GM19099 (cell line): ENCODE measurements around the gene CRYL1.

Source experiments
- POLR2A ChIP-seq: IDR thresholded peaks from 3 replicates; pipeline ENCODE4 v1.6.1; 2011; ENCODE audit warnings: low read depth; ENCODE audit not compliant: insufficient read length; ENCODE audit errors: extremely low read depth

Gene CRYL1

DNA sequence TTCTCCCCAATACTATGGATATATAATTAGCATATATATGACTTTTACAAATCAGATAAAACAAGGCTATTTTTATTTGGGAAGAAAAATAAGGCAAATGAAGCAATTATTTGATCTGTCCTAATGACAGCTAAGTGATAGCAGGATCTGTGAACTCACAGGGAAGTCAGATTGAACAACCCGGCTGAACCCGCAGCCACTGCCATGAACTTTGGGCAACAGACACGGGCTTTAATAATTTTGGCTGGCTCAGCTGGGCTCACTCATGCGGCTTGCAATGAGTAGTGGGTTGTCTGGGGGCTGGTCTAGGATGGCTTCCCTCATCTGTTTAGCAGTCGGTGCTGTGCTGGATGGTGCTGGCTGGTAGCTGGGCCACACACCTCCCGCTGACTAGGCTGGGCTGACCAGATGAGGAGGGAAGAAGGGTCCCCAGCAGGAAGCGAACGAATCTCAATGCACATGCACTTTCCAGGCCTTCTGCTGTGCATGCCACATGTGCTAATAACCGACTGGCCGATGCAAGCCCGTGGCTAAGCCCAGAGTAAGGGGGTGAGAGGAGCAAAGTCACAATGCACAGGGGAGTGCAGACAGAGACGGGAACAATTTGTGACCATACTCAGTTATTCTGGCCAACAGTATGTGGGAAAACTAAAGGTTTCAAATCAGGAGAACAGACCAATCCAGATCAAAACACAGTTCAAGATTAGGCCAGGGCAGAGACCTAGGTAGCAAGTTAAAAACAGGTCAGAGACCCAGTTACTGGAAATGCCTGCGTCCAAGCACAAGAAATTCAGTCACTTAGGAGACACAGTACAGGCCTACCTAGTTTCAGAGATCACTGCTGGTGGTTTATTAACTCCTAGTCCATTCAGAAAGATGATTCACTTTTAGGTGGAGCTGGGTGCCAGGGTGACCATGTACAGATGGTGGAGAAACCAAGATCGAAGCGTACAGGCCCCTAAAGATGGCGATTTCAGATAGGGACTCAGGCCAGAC lies 22.3 kb downstream of the CRYL1 start:
- TF ChIP-seq POLR2A, result no peak

DNA sequence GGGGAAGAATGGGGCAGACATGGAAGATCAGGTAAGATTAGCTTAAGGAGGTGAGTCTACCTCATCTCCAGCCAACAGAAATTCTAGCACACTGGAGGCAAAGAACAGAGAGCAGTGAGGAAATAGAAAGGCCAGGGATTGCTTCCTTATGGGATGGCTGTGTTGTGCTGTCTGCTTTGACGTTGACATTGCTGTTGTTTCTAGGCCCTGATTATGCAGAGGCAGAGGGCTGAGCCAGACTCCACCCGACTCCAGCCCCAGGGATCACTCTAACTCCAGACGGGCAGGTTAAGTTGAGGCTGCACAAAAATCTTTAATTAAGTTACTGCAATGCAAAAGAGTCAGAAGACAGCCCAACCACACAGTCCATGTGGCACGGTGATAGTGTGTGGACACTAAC lies 24.1 kb downstream of the CRYL1 start:
- TF ChIP-seq POLR2A, result no peak

DNA sequence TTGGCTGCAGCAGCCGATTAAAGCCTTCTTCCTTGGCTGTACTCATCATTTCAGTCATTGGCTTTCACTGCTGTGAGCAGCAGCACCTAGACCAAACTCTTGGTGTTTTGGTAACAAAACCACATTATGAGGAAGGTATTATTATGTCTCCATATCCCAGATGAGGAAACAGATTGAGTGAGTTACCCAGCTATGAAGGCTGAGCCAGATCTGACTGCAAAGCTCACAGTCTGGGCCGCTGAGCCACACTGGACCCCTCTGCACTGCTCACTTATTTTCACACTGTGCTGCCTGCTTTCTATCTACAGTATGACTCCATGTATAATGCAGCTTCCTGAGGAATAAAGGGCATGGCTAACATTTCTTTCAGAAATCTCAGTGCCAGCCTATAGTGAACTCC lies 24.5 kb downstream of the CRYL1 start:
- TF ChIP-seq POLR2A, result no peak

DNA sequence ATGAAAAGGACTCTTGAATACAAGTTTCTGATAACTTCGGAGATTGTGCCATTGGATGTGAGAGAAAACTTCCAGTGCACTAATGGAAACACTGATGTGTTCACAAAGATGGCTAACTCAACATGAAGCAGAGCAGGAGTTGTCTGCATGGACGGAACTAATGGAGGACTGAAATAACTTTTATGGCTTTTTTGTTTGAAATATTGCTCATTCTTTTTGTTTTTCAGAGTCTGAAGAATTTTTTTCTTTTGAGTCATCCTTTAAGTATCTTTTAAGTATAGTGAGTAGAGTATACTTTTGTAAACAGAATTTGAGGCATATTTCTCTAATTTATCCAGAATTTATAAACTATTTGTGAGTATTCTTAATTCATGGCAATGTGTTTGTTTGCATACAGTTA lies 25.7 kb downstream of the CRYL1 start:
- no peak for TF ChIP-seq POLR2A

DNA sequence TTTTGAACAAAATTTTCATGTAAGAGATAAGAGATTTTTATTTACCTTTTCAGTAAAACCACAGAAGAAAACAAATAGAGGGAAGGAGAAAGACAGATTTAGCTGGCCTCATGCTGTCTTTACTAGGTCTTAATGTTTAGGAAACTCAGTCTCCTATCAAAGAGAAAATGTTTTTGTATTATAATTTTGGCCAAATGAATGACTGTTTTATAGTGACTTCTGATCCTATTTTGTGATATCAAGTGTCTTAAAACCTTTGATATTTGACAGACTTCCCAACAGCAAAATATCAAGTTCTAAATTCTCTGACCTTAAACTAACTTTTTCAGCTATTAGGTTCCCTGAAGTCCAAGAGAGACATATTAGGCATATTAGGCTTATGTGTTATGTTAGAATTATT lies 27.0 kb downstream of the CRYL1 start:
- TF ChIP-seq POLR2A, result no peak

DNA sequence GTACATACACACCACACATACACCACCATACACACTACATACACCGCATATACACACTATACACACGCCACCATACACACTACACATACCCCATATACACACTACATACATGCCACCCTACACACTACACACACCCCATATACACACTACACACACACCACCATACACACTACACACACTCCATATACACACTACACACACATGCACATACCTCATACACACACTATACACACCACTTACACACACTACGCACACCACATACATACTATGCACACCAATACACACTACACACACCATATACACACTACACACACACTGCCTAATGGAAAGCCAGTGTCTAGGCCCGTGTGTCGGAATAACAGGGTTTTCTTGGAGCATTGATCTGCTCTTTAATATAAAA lies 27.5 kb downstream of the CRYL1 start:
- no peak for TF ChIP-seq POLR2A

DNA sequence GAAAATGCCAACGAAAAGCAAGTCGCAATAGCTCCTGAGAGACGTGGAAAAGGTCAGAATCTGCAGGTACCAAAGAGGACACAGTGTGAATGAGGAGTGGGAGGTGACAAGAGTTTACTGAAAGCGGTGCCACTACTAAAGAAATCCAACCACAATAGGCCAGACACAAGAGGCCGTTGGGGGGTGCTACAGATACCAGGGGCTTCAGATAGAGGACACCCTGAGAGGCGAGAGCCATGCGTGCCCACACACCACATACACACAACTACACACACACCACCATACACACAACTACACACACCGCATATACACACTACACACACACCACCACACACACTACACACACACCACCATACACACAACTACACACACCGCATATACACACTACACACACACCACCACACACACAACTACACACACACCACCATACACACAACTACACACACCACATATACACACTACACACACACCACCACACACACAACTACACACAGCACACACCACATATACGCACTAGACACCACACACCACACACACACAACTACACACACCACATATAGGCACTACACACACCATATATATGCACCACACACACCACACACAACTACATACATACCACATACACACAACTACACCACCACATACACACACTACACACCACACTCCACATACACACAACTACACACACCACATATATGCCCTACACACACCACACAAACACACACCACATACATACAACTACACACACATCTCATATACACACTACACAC lies 28.5 kb downstream of the CRYL1 start:
- TF ChIP-seq POLR2A, result no peak

DNA sequence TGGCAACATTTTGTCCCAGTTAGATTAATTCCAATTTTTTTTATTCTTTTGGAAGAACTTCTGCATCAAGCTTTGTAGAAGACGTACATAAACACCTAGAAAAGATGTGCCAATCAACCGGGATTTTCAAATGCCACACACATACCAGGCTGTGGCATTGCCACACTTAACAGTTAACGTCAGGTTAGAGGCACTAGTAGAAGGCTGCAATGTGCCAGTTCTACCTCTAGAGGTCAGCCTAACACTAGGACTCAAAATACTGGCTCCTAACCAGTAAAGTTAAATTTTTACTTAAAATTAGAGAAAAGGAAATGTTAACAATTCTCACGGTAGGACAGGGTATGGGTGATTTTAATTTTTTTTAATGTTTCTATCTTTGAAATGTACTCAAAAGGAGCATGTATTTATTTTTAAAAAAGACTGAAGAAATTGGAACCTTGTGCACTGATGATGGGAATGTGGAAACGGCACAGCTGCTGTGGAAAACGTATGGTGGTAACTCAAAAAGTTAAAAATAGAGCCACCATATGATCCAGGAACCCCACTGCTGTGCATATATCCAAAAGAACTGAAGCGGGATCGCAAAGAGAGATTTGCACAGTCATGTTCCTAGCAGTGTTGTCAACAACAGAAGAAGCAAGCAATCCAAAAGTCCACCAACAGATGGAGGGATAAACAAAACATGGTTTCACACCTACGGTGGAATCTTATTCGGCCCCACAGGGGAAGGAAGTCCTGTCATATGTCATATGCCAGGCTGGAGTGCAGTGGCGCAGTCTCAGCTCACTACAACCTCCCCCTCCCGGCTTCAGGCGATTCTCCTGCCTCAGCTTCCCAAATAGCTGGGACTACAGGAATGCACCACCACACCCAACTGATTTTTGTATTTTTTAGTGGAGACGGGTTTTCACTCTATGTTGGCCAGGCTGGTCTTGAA lies 30.3 kb downstream of the CRYL1 start:
- no peak for TF ChIP-seq POLR2A

DNA sequence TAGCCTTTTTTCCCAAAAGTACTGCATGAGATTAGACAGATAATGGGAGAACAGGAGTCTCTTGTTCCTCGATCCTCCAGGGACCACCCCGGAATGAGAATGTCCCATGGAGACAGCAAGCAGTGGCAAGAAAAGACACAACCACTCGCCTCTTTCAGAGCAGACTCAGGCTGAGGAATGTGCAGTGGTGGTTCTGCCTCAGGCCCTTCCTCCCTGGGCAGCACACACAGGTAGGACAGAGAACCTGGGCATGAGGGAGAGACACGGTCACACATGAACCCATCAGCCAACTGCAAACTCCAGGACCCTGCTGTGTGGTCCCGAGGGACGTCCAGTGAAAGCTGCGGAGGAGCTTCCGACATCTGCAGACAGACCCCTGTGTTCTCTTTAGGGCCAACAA lies 31.0 kb downstream of the CRYL1 start:
- TF ChIP-seq POLR2A, result no peak

DNA sequence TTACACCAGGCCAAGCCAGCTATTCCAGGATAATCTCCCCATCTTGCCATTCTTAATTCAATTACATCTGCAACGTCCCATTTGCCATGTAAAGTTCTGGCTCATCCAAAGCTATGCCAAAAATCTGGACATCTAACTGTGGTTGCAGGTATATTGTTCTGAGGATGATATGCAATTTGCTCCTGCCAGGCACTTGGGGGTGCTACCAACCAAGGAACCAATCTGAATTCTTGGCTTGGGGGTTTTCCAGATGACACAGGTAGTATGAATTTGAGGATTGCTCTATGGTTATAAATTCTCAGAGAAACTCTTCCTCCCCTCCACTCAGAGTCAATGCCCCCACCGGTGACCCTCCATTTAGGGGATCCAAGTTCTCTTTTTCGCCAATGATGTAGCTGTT lies 33.0 kb downstream of the CRYL1 start:
- no peak for TF ChIP-seq POLR2A

DNA sequence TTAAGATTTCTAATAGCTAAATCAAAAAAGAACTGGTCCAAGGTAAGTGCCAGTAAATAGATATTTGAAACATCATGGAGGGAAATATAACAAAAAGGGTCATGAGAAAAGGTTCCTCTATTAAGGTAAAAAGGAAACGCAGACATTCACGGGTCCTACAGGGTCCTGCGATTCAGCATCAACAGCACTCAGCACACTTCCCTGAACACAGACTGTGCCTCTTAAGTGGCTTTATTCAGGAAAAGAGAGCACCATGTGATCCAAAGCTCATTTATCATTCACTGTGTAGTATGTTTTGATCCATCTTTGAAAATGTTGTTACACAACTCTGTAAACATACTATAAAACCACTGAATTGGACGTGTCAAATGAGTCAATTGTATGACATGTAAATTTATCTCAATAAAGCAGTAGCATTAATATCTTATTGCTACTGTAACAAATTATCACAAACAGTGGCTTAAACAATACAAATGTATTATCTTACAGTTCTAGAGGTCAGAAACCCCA lies 33.7 kb downstream of the CRYL1 start:
- no peak for TF ChIP-seq POLR2A

DNA sequence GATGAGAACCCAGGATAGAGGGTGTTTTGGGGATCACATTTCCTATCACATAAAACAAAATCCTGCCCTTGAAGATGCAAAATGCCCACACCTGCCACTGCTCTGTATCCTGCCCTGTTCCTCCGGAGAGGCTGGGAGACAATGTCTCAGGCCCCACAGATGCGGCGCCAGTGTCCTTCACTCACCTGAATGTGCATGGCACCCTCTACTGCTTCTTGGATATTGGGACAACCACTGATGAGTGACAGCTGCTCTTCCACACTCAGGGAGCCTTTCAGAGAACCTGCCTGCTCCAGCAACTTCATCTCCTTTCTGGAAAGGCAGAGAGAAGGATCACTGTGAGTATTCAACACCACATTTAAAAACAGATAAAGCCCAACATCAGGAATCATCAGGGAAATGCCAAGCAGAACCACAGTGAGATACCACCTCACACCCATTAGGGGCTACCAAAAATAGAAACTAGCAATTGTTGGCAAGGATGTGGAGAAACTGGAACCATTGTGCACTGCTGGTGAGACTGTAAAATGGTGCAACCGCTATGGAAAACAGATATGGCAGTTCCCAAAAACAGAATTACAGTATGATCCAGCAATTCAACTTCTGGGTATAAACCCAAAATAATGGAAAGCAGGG lies 36.4 kb downstream of the CRYL1 start:
- no peak for TF ChIP-seq POLR2A

DNA sequence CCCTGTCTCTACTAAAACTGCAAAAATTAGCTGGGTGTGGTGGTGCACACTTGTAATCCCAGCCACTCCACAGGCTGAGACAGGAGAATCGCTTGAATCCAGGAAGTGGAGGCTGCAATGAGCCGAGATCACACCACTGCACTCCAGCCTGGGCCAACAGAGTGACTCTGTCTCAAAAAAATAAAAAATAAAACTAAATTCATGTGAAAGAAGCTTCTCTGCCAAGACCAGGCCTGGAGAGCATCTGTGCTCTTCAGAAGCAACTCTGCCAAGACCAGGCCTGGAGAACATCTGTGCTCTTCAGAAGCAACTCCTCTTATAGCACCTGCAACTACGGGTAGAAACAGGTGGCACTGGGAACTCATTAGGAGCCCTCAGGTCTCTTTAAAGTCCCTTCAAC lies 37.7 kb downstream of the CRYL1 start:
- no peak for TF ChIP-seq POLR2A

DNA sequence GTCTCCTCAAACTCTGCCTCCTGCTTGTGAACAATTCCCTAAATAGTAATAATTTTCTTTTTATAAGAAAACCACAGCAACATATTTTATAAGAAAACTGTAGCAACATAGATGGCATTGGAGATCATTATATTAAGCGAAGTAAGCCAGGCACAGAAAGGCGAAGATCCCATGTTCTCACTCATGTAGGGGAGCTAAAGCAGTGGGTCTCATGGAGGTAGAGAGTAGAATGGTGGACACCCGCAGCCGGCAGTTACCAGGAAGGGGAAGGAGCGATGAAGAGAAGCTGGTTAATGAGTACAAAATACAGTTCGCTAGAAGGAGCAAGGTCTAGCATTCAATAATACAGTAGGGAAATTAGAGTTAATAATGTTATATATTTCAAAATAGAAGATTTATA lies 42.9 kb downstream of the CRYL1 start:
- no peak for TF ChIP-seq POLR2A
